ENCODE data around the gene IL17RE.

IL17RE gene

GRCh38 chr3:9909221-9910013 lies 6.8 kb downstream of the IL17RE start:
- no peak for DNase-seq

DNA sequence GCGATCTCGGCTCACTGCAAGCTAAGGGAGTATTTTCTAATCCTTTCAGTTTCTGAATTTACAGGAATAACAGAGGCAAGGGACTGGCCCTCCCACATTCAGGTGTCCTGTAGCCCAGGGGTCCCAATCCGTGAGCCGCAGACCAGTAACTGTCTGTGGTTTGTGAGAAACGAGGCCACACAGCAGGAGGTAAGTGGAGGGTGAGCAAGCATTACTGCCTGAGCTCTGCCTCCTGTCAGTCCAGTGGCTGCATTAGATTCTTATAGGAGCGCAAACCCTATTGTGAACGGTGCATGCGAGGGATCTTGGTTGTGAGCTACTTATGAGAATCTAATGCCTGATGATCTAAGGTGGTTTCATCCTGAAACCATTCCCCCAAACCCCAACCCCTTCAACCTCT lies 9.2 kb downstream of the IL17RE start:
- DNase-seq, result no peak

GRCh38 chr3:9912294-9912935 lies 9.8 kb downstream of the IL17RE start:
- no peak for DNase-seq

DNA sequence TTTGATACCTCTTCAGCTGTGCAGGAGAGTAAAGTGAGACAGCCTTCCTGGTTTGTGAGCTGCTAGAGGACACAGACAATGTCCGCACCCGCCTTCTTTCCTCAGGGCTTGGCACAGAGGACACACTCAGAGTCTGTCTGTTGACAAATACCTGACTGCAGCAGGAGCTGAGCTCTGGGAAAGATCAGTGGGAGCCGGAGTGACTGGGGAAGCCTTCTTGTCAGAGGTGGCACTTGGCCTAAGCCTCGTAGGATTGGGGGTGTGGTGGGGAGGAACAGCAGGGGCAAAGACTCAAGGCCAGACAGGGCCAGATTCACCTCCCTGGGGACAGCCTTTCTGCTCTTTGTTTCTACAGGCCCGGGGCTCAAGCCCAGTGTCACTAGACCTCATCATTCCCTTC lies 11.0 kb downstream of the IL17RE start:
- DNase-seq, result no peak

DNA sequence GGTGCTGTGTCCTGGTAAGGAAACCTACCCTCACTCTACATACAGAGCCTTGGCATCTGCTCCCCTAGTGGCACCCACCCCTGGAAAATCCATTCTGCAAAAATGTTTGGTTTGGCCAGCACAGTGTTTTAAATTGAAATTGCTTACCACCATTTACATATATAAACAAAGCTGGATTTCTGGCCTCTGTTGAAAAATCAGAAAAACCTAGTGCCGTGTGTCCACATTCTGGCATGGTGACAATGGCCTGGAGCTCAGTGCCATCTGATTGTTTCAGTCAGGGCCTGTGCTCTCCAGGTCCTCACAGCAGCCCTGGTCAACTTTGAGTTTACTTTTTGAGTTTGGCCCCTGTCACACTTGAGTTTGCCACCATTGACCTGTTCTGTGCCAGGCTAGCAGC lies 11.4 kb downstream of the IL17RE start:
- DNase-seq, result no peak

- DNase-seq, result no peak
Observed at GRCh38 chr3:9914559-9915253, 12.1 kb downstream of the IL17RE start.

- DNase-seq, result peak; percentile 5
Observed at GRCh38 chr3:9915254-9916141, 12.8 kb downstream of the IL17RE start.

- no peak for DNase-seq
Observed at GRCh38 chr3:9916346-9916733, 13.7 kb downstream of the IL17RE start.

- no peak for DNase-seq
Observed at GRCh38 chr3:9916734-9917680, 14.4 kb downstream of the IL17RE start, which contains the start of gene IL17RC. TSS of gene IL17RC (plus strand) at chr3:9917098. CDS start at chr3:9917316, 218 bp downstream.

DNA sequence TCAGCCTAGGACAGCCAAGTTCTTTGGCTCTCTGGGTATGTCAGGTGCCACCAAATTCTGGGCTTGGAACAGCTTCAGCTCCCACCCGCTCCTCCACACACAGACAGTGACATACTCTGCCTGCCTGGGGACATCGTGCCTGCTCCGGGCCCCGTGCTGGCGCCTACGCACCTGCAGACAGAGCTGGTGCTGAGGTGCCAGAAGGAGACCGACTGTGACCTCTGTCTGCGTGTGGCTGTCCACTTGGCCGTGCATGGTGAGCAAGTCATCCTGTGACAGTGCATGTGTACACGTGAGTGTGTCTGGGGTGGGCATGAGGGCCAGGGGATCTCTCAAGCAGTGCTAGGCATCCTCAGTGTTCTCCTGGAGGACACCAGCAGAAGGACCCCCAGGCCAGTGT lies 15.2 kb downstream of the IL17RE start:
- DNase-seq, result no peak

- DNase-seq, result no peak
Observed at GRCh38 chr3:9918261-9919038, 15.8 kb downstream of the IL17RE start.

DNA sequence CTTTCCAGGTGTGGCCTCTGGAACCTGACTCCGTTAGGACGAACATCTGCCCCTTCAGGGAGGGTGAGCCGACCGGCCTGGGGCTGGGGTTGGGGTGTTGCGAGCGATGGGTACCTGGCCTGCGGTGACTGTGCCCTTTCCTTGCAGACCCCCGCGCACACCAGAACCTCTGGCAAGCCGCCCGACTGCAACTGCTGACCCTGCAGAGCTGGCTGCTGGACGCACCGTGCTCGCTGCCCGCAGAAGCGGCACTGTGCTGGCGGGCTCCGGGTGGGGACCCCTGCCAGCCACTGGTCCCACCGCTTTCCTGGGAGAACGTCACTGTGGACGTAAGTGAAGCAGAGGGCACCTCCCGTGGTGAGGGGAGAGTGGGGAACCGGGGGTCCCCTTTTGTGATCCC lies 25.5 kb downstream of the IL17RE start:
- DNase-seq, result no peak

DNA sequence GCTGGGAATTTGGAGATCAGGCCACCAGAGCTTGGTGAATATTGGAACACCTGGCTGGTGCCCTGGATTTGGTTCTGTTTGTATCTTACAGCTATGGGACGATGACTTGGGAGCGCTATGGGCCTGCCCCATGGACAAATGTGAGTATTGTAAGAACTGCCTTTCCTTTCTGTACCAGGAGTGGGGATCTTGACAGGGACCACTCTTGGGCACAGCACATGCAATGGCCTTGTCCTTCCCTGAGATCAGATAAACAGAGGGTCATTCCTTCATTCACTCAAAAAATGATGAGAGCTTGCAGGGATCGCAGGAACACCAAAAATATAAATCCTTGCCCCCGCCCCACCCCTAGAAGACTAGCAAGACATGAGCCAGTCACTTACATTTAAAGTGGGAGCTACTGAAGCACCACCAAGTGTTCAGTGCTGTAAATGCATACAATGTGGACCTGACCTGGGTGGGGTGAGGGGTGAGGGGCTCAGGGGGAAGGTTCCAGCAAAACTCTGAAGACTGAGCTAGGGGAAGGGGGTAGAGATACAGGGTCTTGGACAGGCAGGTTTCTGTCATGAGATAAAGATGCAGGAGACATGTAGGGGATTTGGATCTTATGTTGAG lies 28.3 kb downstream of the IL17RE start:
- DNase-seq, result no peak

- DNase-seq, result no peak
Observed at GRCh38 chr3:9932535-9932842, 29.8 kb downstream of the IL17RE start.

DNA sequence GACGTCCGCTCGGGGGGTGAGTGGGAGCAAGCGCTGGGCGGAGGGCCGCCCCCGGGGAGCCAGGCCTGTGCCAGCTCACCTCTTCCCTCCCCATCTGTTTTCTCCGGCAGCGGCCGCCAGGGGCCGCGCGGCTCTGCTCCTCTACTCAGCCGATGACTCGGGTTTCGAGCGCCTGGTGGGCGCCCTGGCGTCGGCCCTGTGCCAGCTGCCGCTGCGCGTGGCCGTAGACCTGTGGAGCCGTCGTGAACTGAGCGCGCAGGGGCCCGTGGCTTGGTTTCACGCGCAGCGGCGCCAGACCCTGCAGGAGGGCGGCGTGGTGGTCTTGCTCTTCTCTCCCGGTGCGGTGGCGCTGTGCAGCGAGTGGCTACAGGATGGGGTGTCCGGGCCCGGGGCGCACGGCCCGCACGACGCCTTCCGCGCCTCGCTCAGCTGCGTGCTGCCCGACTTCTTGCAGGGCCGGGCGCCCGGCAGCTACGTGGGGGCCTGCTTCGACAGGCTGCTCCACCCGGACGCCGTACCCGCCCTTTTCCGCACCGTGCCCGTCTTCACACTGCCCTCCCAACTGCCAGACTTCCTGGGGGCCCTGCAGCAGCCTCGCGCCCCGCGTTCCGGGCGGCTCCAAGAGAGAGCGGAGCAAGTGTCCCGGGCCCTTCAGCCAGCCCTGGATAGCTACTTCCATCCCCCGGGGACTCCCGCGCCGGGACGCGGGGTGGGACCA lies 30.4 kb downstream of the IL17RE start:
- peak; percentile 81 for DNase-seq

DNA sequence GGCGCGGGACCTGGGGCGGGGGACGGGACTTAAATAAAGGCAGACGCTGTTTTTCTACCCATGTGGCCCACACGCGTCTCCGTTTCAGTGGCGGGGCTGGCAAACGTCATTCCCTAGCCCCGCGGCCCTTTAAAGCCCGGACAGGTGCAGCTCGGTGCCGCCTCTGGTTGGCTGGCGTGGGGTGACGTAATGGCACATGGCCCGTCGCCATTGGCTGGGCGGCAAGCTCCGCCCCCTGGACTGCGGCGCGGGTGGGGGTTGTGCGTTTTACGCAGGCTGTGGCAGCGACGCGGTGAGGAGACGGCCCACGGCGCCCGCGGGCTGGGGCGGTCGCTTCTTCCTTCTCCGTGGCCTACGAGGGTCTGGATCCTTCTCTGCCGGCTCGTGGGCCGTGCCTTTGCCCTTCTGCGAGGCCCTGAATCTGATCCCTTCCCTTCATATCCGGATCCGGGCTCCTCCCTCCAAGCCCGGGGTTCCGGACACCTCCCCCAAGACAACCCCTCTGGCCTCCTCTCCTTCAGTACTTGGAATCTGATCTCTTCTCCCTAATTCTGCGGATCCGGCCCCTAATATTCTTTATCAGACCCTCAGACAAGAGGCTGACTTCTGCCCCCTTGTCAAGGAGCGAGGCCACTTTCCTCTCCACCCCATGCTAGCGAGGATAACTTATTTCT lies 31.1 kb downstream of the IL17RE start, which contains the start of gene CRELD1:
Gene CRELD1, plus strand, starts transcription at position 274 of the 674 bp plus-strand sequence. CDS start 605 bp downstream, outside the sequence.
- DNase-seq, result peak; percentile 95

GRCh38 chr3:9934235-9934621 lies 31.6 kb downstream of the IL17RE start:
- peak; percentile 35 for DNase-seq

DNA sequence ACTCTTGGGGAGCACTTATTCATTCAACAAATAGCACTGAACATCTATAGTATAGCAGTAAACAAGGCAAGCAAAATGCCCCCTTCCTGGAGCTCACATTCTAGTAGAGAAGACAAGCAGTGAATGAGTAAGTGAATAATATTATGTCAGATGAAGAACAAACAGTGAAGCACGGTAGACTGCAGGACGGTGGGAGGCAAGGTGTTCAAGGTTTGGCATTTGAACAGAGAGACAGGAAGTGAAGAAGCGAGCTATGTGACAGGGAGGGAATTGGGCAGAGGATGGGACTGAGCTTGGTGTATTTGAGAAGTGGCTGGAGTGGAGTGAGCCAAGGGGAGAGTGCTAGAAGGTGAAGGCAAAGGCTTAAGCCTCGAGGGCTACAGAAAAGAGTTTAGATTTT lies 32.3 kb downstream of the IL17RE start:
- no peak for DNase-seq

- no peak for DNase-seq
Observed at GRCh38 chr3:9935966-9936510, 33.4 kb downstream of the IL17RE start.
